GM12878 (cell line): Measurements from ENCODE around the gene MALT1. TPM values are rescaled to one million over a fixed set of nuclear protein-coding genes. Genes with fewer than 3 reads are reported as not detected.
"Not testable (repeated sequence)": the region's sequence is repeated elsewhere in the genome, so short reads cannot be mapped to it uniquely, and the experiment has no call there.

Source experiments
- ATAC-seq: fragments of 200-7000 bp; cut with Tn5 transposase; 3 replicates; pipeline ENCODE4 v1.9.1; 2020; ENCODE audit warnings: mild to moderate bottlenecking, moderate library complexity
- BruUV-seq: library from RNA; stranded (reverse); fragments of 400-500 nt; replicated peaks from 2 replicates; lab custom pipeline; 2021; lab: Mats Ljungman, UMichigan
- CTCF ChIA-PET: fragments of 300-600 bp; sonication (Branson Sonifier 250); formaldehyde crosslinking; extraction: SDS; loops from one replicate; lab custom pipeline; 2021; ENCODE audit warnings: inconsistent platforms; lab: Yijun Ruan, JAX
- POLR2A ChIA-PET: fragments of 350-600 bp; formaldehyde crosslinking; extraction: SDS; loops from one replicate; lab custom pipeline; 2021; ENCODE audit warnings: inconsistent platforms; lab: Charles Lee
- RAD21 ChIA-PET: fragments of 300-600 bp; sonication (Branson Sonifier 250); formaldehyde crosslinking; loops from one replicate; lab custom pipeline; 2023; ENCODE audit warnings: antibody characterized with exemption; ENCODE audit not compliant: unreplicated experiment; lab: Charles Lee
- SMC1A ChIA-PET: fragments of 300-600 bp; sonication (Branson Sonifier 250); formaldehyde crosslinking; loops from one replicate; lab custom pipeline; 2023; ENCODE audit not compliant: unreplicated experiment, uncharacterized antibody; lab: Charles Lee
- DNase-seq: peaks from one replicate; pipeline ENCODE4 v3.0.0-alpha.2; 2011; ENCODE audit warnings: low read depth, low spot score
- FAIRE-seq: peaks from 3 replicates; lab custom pipeline; 2011; peaks lifted over from hg19 to GRCh38; lab: Jason Lieb, UNC
- H2AFZ ChIP-seq: 2 replicates; pipeline ENCODE4 v1.6.0; 2011; ENCODE audit warnings: low read depth, low read length, control low read depth; ENCODE audit not compliant: control insufficient read depth
- H3K27ac ChIP-seq: 2 replicates; pipeline ENCODE4 v1.5.1; 2011; ENCODE audit warnings: control low read depth; ENCODE audit not compliant: control insufficient read depth, insufficient read depth
- H3K27me3 ChIP-seq, 2 experiments: replicated peaks in 1 of 2; 2 replicates each; pipeline versions ENCODE4 v1.6.0 to v1.6.1; 2011; ENCODE audit warnings: low read length in 1 of 2; ENCODE audit not compliant: control insufficient read depth in 2 of 2, insufficient read depth in 2 of 2
- H3K36me3 ChIP-seq, 2 experiments: 2 replicates each; pipeline ENCODE4 v1.5.1; 2011; ENCODE audit warnings: low read length in 1 of 2; ENCODE audit not compliant: control insufficient read depth in 2 of 2, insufficient read depth in 2 of 2
- H3K4me1 ChIP-seq: 2 replicates; pipeline ENCODE4 v1.6.1; 2011; ENCODE audit warnings: mild to moderate bottlenecking, low read length, moderate library complexity, mixed read lengths; ENCODE audit not compliant: control insufficient read depth, insufficient read depth
- H3K4me2 ChIP-seq: 2 replicates; pipeline ENCODE4 v1.6.0; 2011; ENCODE audit warnings: control low read depth; ENCODE audit not compliant: control insufficient read depth, insufficient read depth
- H3K4me3 ChIP-seq: fragments of 200-600 bp; sonication (generic); 2 replicates; pipeline ENCODE4 v1.5.1; 2016
- H3K79me2 ChIP-seq: 2 replicates; pipeline ENCODE4 v1.6.0; 2011; ENCODE audit warnings: low read length; ENCODE audit not compliant: control insufficient read depth, insufficient read depth
- H3K9ac ChIP-seq: 2 replicates; pipeline ENCODE4 v1.8.0; 2011; ENCODE audit warnings: low read length, control low read depth, mixed read lengths; ENCODE audit not compliant: control insufficient read depth, insufficient read depth
- H3K9me3 ChIP-seq: replicated peaks from 3 replicates; pipeline ENCODE4 v1.5.1; 2011; ENCODE audit warnings: mild to moderate bottlenecking, low read length; ENCODE audit not compliant: control insufficient read depth, insufficient read depth
- H4K20me1 ChIP-seq: 2 replicates; pipeline ENCODE4 v1.6.0; 2011; ENCODE audit not compliant: control insufficient read depth, insufficient read depth
- CBX5 ChIP-seq: sonication (generic); IDR thresholded peaks from 2 replicates; pipeline ENCODE4 v1.6.1; 2016; ENCODE audit warnings: low read depth, moderate library complexity, mild to moderate bottlenecking, inconsistent platforms
- EP300 ChIP-seq, 2 experiments: fragments of 150-350 bp in 1 of 2; IDR thresholded peaks; 2 replicates each; pipeline ENCODE4 v1.6.1; 2011 to 2012; ENCODE audit warnings: low read depth in 2 of 2, low read length in 2 of 2, borderline replicate concordance in 1 of 2, improper control_type of control experiment in 1 of 2, inconsistent platforms in 1 of 2; ENCODE audit not compliant: control insufficient read depth in 1 of 2
- LARP7 ChIP-seq: fragments of 450-650 bp; IDR thresholded peaks from 2 replicates; pipeline ENCODE4 v1.6.1; 2017; ENCODE audit warnings: mild to moderate bottlenecking
- POLR2A ChIP-seq: IDR thresholded peaks from 2 replicates; pipeline ENCODE4 v1.6.1; 2011; ENCODE audit warnings: low read depth, mild to moderate bottlenecking, low read length
- WGBS: methylation state at CpG from one replicate; pipeline ENCODE4 v1.1.6; 2016; ENCODE audit warnings: low lambda C conversion rate; ENCODE audit not compliant: insufficient replicate concordance, insufficient coverage; ENCODE audit errors: missing lambda C conversion rate; 5-methylcytosine and 5-hydroxymethylcytosine counted together
- in situ Hi-C: fragments of 300-500 bp; cut with MboI; formaldehyde crosslinking; loops from 9 replicates; pipeline ENCODE4 v1.14.3; 2018; ENCODE audit warnings: mixed read lengths
- intact Hi-C: fragments of 100-400 bp; cut with micrococcal nuclease; formaldehyde crosslinking; loops from one replicate; pipeline ENCODE4 v1.14.2; 2022; ENCODE audit not compliant: unreplicated experiment
- polyA plus RNA-seq, 11 experiments: library from polyadenylated mRNA; depleted of rRNA in 4 of 11; unstranded in 6 of 11; stranded (reverse) in 5 of 11; fragments of >200 nt; fragmentation: Nextera tagmentation in 4 of 11; fragmentation: Illumina TruSeq in 1 of 11; extraction: Ambion mirVana in 4 of 11; extraction: Trizol in 1 of 11; gene quantifications; 1 replicate in 1 of 11; 2 replicates in 10 of 11; pipeline versions ENCODE4 v1.2.1 to v1.2.3, GENCODE V29; 2011 to 2016; ENCODE audit warnings: inconsistent platforms in 2 of 11, missing spikeins in 2 of 11, low read depth in 1 of 11
- total RNA-seq, 4 experiments: library from RNA; depleted of rRNA in 3 of 4; stranded (reverse); fragments of >200 nt in 3 of 4; fragmentation: Illumina TruSeq in 1 of 4; extraction: Trizol in 1 of 4; gene quantifications; 2 replicates each; pipeline versions ENCODE4 v1.2.1 to v1.2.3, GENCODE V29; 2013 to 2021
- TF ChIP-seq, protein P1 (sequence below): fragments of 450-650 bp; formaldehyde crosslinking; IDR thresholded peaks from 2 replicates; pipeline ENCODE4 v1.5.0; 2022; ENCODE audit warnings: mild to moderate bottlenecking, missing genetic modification characterization
- TF ChIP-seq, protein P2 (sequence below): fragments of 450-650 bp; IDR thresholded peaks from 2 replicates; pipeline ENCODE4 v1.6.1; 2017; ENCODE audit warnings: mild to moderate bottlenecking
- TF ChIP-seq, protein P3 (sequence below): fragments of 150-350 bp; IDR thresholded peaks from 2 replicates; pipeline ENCODE4 v1.6.1; 2014; ENCODE audit warnings: mild to moderate bottlenecking, low read depth, low read length

MALT1 gene
- total and polyA plus RNA-seq, 10 of the 15 experiments (the other 5 are each of a cell fraction or from before 2014, with no cell fraction given), result 17.6 to 126 (median 45.4) TPM

DNA sequence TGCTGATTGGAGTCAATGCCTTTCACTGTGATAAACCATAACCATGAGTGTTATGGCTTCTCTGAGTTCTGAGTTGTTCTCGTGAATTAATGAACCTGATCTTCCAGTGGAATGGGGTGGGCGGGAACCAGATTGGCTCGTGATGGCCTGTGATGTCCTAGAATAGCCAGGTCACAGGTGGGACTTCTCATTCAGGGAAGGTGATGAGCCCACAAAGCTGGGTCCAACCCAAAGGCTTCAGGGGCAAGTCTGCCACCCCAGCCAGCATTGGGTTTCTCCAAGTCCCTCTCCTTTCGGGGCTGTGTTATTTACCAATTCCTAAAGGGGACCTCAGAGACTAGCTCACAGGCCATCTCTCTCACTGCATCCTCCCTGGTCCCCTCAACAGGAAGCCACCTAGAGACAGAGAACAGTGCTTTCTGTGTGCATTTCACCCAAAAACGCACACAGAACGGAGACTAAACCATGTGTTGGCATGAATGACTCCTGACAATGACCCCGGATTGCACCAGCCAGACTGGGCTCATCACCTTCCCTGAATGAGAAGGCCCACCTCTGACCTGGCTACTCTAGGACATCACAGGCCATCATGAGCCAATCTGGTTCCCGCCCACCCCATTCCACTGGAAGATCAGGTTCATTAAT is 85.5 kb downstream of the MALT1 start:
- ATAC-seq, result no peak
- no peaks in the 10 kb centered on the region for H3K79me2 ChIP-seq
- H3K36me3 ChIP-seq, result no peaks in the 10 kb centered on the region
- in situ Hi-C loops (no loop called here), intact Hi-C loops (no loop called here)
- H3K9ac ChIP-seq, result no peak overlapping the region
- ChIA-PET CTCF (interaction anchor here (1.4 to 2.5 kb wide), 2 partner anchors 10 to 621 kb away, joined by 3 to 8 read pairs; no protein-coding TSS in a partner anchor), POLR2A (interaction anchor here (1.2 to 1.4 kb wide), 2 partner anchors 78 to 194 kb away, joined by 3 read pairs; no protein-coding TSS in a partner anchor), SMC1A (interaction anchor here (1.3 to 1.9 kb wide), 2 partner anchors 224 to 228 kb away, joined by 6 to 7 read pairs; no protein-coding TSS in a partner anchor), RAD21 (no interaction called here)
- no peak overlapping the region for H2AFZ ChIP-seq
- no peak overlapping the region for H3K4me3 ChIP-seq
- no TSS peak for BruUV-seq
- H3K4me2 ChIP-seq, result no peak overlapping the region
- no peaks in the 10 kb centered on the region for H3K9me3 ChIP-seq
- no peak overlapping the region for H3K27ac ChIP-seq
- DNase-seq, result no peak
- no peaks in the 10 kb centered on the region for H3K27me3 ChIP-seq
- peak; percentile 35 for FAIRE-seq
- 91% methylated on average over 8 of the region's 8 CpGs for WGBS
- no peaks in the 10 kb centered on the region; the same call in 1 of the 2 replicates for H4K20me1 ChIP-seq
- peaks cover 18% of the 10 kb centered on the region for H3K4me1 ChIP-seq
- TF ChIP-seq POLR2A (0 out of 2 replicates have a peak, but pooled peaks have one; percentile 1), EP300 (IDR thresholded peaks at IDR 0.05; ENCODE audit: borderline replicate concordance in 1 of 2, control insufficient read depth in 1 of 2, low read depth in 2 of 2, low read length in 2 of 2) (no peak), LARP7 (no peak), CBX5 (no peak)
- TF ChIP-seq, protein P1, sequence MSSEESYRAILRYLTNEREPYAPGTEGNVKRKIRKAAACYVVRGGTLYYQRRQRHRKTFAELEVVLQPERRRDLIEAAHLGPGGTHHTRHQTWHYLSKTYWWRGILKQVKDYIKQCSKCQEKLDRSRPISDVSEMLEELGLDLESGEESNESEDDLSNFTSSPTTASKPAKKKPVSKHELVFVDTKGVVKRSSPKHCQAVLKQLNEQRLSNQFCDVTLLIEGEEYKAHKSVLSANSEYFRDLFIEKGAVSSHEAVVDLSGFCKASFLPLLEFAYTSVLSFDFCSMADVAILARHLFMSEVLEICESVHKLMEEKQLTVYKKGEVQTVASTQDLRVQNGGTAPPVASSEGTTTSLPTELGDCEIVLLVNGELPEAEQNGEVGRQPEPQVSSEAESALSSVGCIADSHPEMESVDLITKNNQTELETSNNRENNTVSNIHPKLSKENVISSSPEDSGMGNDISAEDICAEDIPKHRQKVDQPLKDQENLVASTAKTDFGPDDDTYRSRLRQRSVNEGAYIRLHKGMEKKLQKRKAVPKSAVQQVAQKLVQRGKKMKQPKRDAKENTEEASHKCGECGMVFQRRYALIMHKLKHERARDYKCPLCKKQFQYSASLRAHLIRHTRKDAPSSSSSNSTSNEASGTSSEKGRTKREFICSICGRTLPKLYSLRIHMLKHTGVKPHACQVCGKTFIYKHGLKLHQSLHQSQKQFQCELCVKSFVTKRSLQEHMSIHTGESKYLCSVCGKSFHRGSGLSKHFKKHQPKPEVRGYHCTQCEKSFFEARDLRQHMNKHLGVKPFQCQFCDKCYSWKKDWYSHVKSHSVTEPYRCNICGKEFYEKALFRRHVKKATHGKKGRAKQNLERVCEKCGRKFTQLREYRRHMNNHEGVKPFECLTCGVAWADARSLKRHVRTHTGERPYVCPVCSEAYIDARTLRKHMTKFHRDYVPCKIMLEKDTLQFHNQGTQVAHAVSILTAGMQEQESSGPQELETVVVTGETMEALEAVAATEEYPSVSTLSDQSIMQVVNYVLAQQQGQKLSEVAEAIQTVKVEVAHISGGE (CRISPR knock-in tag), result no peak
- TF ChIP-seq, protein P2, sequence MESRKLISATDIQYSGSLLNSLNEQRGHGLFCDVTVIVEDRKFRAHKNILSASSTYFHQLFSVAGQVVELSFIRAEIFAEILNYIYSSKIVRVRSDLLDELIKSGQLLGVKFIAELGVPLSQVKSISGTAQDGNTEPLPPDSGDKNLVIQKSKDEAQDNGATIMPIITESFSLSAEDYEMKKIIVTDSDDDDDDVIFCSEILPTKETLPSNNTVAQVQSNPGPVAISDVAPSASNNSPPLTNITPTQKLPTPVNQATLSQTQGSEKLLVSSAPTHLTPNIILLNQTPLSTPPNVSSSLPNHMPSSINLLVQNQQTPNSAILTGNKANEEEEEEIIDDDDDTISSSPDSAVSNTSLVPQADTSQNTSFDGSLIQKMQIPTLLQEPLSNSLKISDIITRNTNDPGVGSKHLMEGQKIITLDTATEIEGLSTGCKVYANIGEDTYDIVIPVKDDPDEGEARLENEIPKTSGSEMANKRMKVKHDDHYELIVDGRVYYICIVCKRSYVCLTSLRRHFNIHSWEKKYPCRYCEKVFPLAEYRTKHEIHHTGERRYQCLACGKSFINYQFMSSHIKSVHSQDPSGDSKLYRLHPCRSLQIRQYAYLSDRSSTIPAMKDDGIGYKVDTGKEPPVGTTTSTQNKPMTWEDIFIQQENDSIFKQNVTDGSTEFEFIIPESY, result no peak
- TF ChIP-seq, protein P3, sequence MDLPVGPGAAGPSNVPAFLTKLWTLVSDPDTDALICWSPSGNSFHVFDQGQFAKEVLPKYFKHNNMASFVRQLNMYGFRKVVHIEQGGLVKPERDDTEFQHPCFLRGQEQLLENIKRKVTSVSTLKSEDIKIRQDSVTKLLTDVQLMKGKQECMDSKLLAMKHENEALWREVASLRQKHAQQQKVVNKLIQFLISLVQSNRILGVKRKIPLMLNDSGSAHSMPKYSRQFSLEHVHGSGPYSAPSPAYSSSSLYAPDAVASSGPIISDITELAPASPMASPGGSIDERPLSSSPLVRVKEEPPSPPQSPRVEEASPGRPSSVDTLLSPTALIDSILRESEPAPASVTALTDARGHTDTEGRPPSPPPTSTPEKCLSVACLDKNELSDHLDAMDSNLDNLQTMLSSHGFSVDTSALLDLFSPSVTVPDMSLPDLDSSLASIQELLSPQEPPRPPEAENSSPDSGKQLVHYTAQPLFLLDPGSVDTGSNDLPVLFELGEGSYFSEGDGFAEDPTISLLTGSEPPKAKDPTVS, result no peak

DNA sequence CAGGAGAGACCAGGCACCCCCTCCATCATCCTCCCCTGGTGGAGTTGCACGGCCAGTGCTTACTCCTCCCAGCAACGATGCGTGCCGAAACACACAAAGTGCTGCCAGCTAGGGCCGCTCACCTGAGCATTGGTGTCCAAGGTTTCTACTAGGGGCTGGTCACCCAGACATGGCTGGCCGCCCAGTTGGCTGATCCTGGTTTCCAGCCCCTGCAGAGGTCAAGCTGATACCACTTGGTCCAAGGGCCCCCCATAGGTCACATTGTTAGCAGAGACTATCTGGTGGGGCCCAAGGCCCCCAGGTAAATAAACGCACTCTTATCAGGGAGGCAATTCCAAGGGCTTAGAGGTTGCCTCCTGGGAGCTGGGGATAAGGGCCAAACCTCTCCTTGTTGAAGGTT is 86.1 kb downstream of the MALT1 start:
- H3K4me2 ChIP-seq, H3K27ac ChIP-seq, BruUV-seq, H3K27me3 ChIP-seq, DNase-seq, H2AFZ ChIP-seq, H3K79me2 ChIP-seq, H4K20me1 ChIP-seq, ATAC-seq, intact Hi-C loops, FAIRE-seq, H3K36me3 ChIP-seq, H3K4me3 ChIP-seq, H3K9ac ChIP-seq, H3K9me3 ChIP-seq, in situ Hi-C loops: not testable (repeated sequence)
- ChIA-PET POLR2A (interaction anchor here (1.2 kb wide), 1 partner anchor 195 kb away, joined by 3 read pairs; no protein-coding TSS in a partner anchor), SMC1A (interaction anchor here (1.3 kb wide), 1 partner anchor 229 kb away, joined by 6 read pairs; no protein-coding TSS in a partner anchor), CTCF (interaction anchor here (14.4 kb wide), 1 partner anchor 224 kb away, joined by 743 read pairs; no protein-coding TSS in a partner anchor), RAD21 (interaction anchor here (1.7 kb wide), 1 partner anchor 224 kb away, joined by 5 read pairs; no protein-coding TSS in a partner anchor)
- H3K4me1 ChIP-seq, result peaks cover 25% of the 10 kb centered on the region
- WGBS, result 99% methylated on average over 7 of the region's 7 CpGs
